Gastroesophageal sphincter (tissue), 4 donors: Measurements from ENCODE around the gene SYNDIG1. TPM values are rescaled to one million over a fixed set of nuclear protein-coding genes. Genes with fewer than 3 reads are reported as not detected.

Experiments
- ATAC-seq: fragments of 150-250 bp; one replicate; pipeline ENCODE4 v1.9.1; 2016; ENCODE audit warnings: mild to moderate bottlenecking, moderate library complexity
- H3K27ac ChIP-seq, 4 donors: fragments of 200-600 bp; sonication (generic) in 3 of 4; 1 replicate in 3 of 4; 2 replicates in 1 of 4; pipeline ENCODE4 v1.5.1; 2016 to 2019
- H3K27me3 ChIP-seq: fragments of 200-600 bp; sonication (generic); one replicate; pipeline ENCODE4 v1.5.1; 2019
- H3K36me3 ChIP-seq, 2 donors: fragments of 200-600 bp; sonication (generic); one replicate each; pipeline ENCODE4 v1.5.1; 2019; ENCODE audit warnings: control low read depth in 1 of 2
- H3K4me1 ChIP-seq, 3 donors: fragments of 200-600 bp; sonication (generic); 1 replicate in 2 of 3; 2 replicates in 1 of 3; pipeline ENCODE4 v1.5.1; 2016 to 2019; ENCODE audit warnings: control low read depth in 2 of 3
- H3K4me3 ChIP-seq, 2 donors: fragments of 200-600 bp; sonication (generic); one replicate each; pipeline ENCODE4 v1.5.1; 2019; ENCODE audit warnings: mild to moderate bottlenecking in 1 of 2, moderate library complexity in 1 of 2
- H3K9me3 ChIP-seq, 3 donors: fragments of 200-600 bp; sonication (generic); one replicate each; pipeline ENCODE4 v1.5.1; 2017 to 2019; ENCODE audit warnings: control low read depth in 2 of 3
- EP300 ChIP-seq: sonication (generic); formaldehyde crosslinking; IDR thresholded peaks from one replicate; pipeline ENCODE4 v1.6.1; 2017; ENCODE audit warnings: antibody characterized with exemption, mild to moderate bottlenecking
- POLR2A ChIP-seq, 2 donors: fragments of 450-650 bp; IDR thresholded peaks; one replicate each; pipeline ENCODE4 v1.6.1; 2017; ENCODE audit warnings: antibody characterized with exemption in 2 of 2, mild to moderate bottlenecking in 2 of 2, moderate library complexity in 1 of 2
- POLR2AphosphoS5 ChIP-seq: sonication (generic); formaldehyde crosslinking; IDR thresholded peaks from one replicate; pipeline ENCODE4 v1.6.1; 2017; ENCODE audit warnings: antibody characterized with exemption
- WGBS, 2 donors: methylation state at CpG; one replicate each; pipeline ENCODE4 v1.1.5; 2018; ENCODE audit warnings: low coverage in 1 of 2; 5-methylcytosine and 5-hydroxymethylcytosine counted together
- total RNA-seq, 4 donors: library from RNA; depleted of rRNA; stranded (reverse); fragments of >200 nt; gene quantifications; one replicate each; pipeline ENCODE4 v1.1.0, GENCODE V29; 2016
- TF ChIP-seq, protein P1 (sequence below), 4 experiments: fragments of 200-600 bp in 2 of 4; fragments of 450-650 bp in 2 of 4; sonication (generic) in 1 of 4; IDR thresholded peaks; one replicate each; pipeline ENCODE4 v1.5.1; 2017 to 2019; ENCODE audit warnings: antibody characterized with exemption in 4 of 4, mild to moderate bottlenecking in 2 of 4, moderate library complexity in 2 of 4

The SYNDIG1 gene
- total RNA-seq, 4 donors from 2014 or later, result 0.15 to 0.40 (median 0.16) TPM; not detected in 1

DNA sequence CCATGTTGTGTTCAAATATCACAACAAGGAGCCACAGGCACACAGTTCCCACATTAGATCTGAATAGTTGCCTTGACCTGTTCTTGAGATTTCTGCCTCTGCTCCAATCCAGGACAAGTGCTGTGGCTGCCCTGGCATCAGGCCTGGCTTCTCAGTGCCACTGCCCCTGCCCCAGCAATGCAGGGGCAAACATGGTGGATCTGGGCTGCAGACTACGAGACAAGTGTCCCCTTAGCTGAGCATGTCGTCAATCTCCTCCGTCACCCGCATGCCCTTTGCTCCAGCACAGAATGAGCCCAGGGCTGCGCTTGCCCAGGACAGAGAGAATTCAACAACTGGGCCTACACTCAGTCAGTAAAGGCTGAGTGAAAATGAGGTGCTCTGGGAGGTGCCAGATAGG, 201.6 kb downstream of the SYNDIG1 start:
- 82% methylated on average over 3 of the region's 5 CpGs; no CpG with 5 or more reads in 1 of the 2 donors for WGBS, 2 donors
- ATAC-seq, result no peak
- Histone ChIP-seq H3K36me3 (no peaks in the 10 kb centered on the region), H3K4me1 (no peaks in the 10 kb centered on the region), H3K27ac (no peak overlapping the region), H3K9me3 (no peaks in the 10 kb centered on the region), H3K27me3 (no peaks in the 10 kb centered on the region), H3K4me3 (no peak overlapping the region)
- TF ChIP-seq POLR2A (IDR thresholded peaks at IDR 0.05) (no peak), POLR2AphosphoS5 (no peak), EP300 (no peak)
- TF ChIP-seq, protein P1, sequence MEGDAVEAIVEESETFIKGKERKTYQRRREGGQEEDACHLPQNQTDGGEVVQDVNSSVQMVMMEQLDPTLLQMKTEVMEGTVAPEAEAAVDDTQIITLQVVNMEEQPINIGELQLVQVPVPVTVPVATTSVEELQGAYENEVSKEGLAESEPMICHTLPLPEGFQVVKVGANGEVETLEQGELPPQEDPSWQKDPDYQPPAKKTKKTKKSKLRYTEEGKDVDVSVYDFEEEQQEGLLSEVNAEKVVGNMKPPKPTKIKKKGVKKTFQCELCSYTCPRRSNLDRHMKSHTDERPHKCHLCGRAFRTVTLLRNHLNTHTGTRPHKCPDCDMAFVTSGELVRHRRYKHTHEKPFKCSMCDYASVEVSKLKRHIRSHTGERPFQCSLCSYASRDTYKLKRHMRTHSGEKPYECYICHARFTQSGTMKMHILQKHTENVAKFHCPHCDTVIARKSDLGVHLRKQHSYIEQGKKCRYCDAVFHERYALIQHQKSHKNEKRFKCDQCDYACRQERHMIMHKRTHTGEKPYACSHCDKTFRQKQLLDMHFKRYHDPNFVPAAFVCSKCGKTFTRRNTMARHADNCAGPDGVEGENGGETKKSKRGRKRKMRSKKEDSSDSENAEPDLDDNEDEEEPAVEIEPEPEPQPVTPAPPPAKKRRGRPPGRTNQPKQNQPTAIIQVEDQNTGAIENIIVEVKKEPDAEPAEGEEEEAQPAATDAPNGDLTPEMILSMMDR (IDR thresholded peaks at IDR 0.05), result no peak

DNA sequence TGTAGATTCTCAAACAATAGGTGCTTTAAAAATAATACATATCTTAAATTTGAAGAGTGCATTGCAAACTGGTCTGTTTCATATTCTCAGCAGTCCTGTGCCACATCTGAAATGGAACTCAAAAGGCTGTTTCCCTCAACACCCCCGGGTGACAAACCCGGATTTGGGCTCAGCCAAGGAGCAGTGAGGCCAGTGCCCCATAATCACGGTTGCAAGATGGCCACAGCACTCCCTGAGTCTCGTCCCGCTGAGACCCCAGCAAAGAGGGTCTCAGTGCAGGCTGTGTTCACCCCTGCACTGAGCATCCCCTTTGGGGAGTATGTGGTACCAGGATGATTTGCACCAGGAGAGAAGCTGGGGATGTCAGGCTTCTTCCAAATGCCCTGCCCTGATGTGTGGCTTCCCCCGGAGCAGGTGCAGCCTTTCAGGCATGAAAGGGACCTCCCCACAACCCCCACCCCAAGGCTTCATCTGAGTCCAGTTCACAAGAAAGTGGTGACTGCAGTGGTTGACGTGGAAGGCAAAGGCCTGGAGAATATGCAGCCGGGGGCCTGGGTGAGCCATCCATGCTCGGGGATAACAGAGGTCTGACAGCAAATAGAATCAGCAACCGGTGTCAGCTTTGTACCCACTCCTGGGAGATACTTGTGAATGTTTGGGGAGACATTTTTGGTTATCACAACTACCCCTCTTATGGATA, 202.9 kb downstream of the SYNDIG1 start:
- H3K27ac ChIP-seq, result no peak overlapping the region
- TF ChIP-seq POLR2A (IDR thresholded peaks at IDR 0.05) (no peak), POLR2AphosphoS5 (no peak)
- TF ChIP-seq, protein P1 (IDR thresholded peaks at IDR 0.05), result no peak
- WGBS, 2 donors, result 93% methylated on average over 5 of the region's 10 CpGs; no CpG with 5 or more reads in 1 of the 2 donors
- ATAC-seq, result no peak
- H3K27me3 ChIP-seq, result no peaks in the 10 kb centered on the region
- H3K36me3 ChIP-seq, result no peaks in the 10 kb centered on the region
- no peak overlapping the region for H3K4me3 ChIP-seq
- H3K4me1 ChIP-seq, result no peaks in the 10 kb centered on the region
- no peaks in the 10 kb centered on the region for H3K9me3 ChIP-seq

DNA sequence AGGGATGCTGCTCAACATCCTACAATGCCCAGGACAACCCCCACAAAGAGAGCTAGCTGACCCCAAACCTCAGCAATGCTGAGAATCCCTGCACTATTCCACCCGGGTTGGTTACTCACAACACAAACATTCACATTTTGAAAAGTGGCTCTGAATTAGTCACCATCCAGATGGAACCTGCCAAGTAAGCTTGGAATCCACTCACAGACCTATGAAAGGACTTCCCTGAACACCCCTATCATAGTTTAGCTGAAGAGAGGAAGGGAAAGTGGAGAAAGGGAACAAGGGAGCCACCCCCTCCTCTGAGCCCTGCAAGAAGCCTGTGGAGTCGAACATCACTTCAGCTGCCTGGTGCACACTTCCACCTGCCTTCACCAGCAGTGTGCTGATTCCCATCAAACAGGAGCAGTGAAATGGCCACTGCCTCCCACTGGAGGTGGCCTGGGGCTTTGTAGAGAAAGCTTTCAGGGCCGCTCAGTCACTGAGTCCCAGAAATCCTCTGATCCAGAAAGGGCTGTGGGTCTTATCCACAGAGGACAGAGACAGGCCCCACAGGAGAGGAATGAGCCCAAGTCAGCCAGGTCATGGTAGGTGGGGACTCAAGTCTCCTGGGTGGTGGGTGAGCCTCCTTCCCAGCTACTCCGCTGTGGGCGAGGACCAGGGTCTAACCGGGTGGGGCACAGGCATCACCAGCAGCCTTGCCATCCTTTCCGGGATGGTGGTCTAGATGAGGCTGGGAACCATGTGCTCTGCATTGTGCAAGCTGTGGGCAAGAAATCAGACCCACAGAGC, 203.7 kb downstream of the SYNDIG1 start:
- Histone ChIP-seq H3K36me3 (no peaks in the 10 kb centered on the region), H3K4me3 (no peak overlapping the region), H3K27ac (no peak overlapping the region), H3K4me1 (no peaks in the 10 kb centered on the region), H3K9me3 (no peaks in the 10 kb centered on the region), H3K27me3 (no peaks in the 10 kb centered on the region)
- WGBS, 2 donors, result 50 to 63% methylated on average over 1 to 2 of the region's 7 CpGs
- TF ChIP-seq EP300, result no peak
- TF ChIP-seq, protein P1 (IDR thresholded peaks at IDR 0.05), result no peak
- ATAC-seq, result no peak

DNA sequence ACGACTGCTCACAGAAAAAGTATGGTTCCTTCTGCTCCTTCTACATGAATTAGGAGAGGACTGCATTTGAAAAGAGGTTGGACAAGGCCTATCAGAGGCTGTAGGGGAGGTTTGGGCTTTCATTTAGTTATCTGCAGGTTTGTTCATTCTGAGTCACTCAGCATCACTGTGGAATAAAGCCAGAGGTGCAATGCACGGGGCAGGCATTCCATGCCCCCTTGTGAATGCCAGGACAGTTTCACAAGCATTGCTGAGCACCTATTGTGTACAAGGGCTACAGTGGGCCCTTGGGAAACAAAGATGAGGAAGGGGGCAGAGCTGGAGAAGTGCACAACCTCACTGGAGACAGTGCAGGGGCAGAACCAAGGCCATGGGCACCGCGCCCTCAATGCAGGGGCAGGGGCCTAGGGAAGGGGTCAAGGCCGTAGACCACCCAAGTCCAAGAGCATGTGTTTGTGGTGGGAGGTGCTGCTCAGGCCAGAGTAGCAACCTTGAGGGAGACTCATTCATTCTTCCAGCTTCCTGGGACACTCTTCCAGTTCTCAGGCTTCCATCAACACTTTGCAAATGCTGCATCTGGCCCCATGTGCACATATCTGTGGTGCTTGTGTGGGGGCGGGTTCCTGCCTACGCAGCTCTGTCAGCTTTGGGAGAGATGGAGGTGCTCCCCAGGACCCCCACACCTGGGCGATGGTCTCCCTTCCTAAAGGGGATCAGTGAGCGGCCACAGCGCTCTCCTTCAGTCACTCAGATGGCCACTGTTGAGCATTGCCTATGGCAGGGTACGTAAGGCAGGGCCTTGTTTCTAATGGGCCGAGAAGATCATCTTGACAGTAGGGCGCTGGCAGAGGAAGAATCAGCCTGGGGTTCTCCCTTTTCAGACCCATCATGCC, 204.5 kb downstream of the SYNDIG1 start:
- H3K27ac ChIP-seq, result no peak overlapping the region
- no peaks in the 10 kb centered on the region for H3K27me3 ChIP-seq
- no peaks in the 10 kb centered on the region for H3K4me1 ChIP-seq
- H3K9me3 ChIP-seq, result no peaks in the 10 kb centered on the region
- no peaks in the 10 kb centered on the region for H3K36me3 ChIP-seq
- 75 to 79% methylated on average over 3 to 4 of the region's 13 CpGs for WGBS, 2 donors
- H3K4me3 ChIP-seq, result no peak overlapping the region
- TF ChIP-seq, protein P1 (IDR thresholded peaks at IDR 0.05), result no peak
- TF ChIP-seq EP300 (no peak), POLR2A (IDR thresholded peaks at IDR 0.05) (no peak), POLR2AphosphoS5 (no peak)
- ATAC-seq, result no peak
